Neuron (in vitro differentiated cells): ENCODE results near the gene CPNE9.

Experiments used
- H2AFZ ChIP-seq: one replicate; pipeline ENCODE4 v1.6.1; 2013; ENCODE audit warnings: low read depth, mild to moderate bottlenecking, inconsistent platforms, low read length, moderate library complexity
- H3K27me3 ChIP-seq: one replicate; pipeline ENCODE4 v1.6.1; 2013; ENCODE audit warnings: low read length; ENCODE audit not compliant: insufficient read depth
- H3K36me3 ChIP-seq: one replicate; pipeline ENCODE4 v1.6.1; 2013; ENCODE audit warnings: low read length; ENCODE audit not compliant: insufficient read depth
- H3K4me1 ChIP-seq: one replicate; pipeline ENCODE4 v1.6.1; 2013; ENCODE audit warnings: low read length; ENCODE audit not compliant: insufficient read depth
- H3K4me3 ChIP-seq: 2 replicates; pipeline ENCODE4 v1.5.1; 2013; ENCODE audit warnings: mild to moderate bottlenecking, low read length, moderate library complexity
- H3K9me3 ChIP-seq: one replicate; pipeline ENCODE4 v1.6.1; 2013; ENCODE audit warnings: low read length

Gene CPNE9

DNA sequence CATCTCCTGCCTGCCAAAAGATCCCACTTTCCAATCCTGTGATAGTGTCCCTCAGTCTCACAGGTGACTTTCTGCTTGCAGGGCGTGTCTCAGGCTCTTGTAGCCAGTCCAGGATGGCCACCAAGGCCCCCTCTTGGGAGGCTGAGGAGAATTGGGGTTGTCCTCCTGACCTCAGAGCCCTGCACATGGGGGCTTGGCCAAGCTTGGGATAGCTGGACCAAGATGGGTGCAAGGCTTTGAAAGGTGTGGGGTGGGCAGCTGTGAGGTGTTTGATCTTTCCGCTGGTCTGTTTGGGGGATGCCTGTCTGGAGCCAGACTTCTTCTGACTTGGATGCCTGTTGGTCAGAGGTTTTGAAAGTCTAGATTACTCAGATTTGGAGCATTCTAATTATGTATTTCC is 12.0 kb upstream of the CPNE9 start:
- H3K4me3 ChIP-seq = no peak overlapping the region
- no peaks in the 10 kb centered on the region for H3K4me1 ChIP-seq
- peaks cover 75% of the 10 kb centered on the region for H3K36me3 ChIP-seq
- no peak overlapping the region for H2AFZ ChIP-seq
- H3K9me3 ChIP-seq = no peaks in the 10 kb centered on the region
- H3K27me3 ChIP-seq = no peaks in the 10 kb centered on the region

GRCh38 chr3:9692416-9692815 is 11.2 kb upstream of the CPNE9 start:
- H3K9me3 ChIP-seq = no peaks in the 10 kb centered on the region
- H3K4me3 ChIP-seq = no peak overlapping the region
- H2AFZ ChIP-seq = no peak overlapping the region
- H3K36me3 ChIP-seq = peaks cover 74% of the 10 kb centered on the region
- H3K27me3 ChIP-seq = no peaks in the 10 kb centered on the region
- H3K4me1 ChIP-seq = no peaks in the 10 kb centered on the region

GRCh38 chr3:9695345-9695744 is 8.3 kb upstream of the CPNE9 start:
- H3K9me3 ChIP-seq = no peaks in the 10 kb centered on the region
- H3K36me3 ChIP-seq = peaks cover 53% of the 10 kb centered on the region
- no peak overlapping the region for H2AFZ ChIP-seq
- no peaks in the 10 kb centered on the region for H3K27me3 ChIP-seq
- H3K4me3 ChIP-seq = no peak overlapping the region
- H3K4me1 ChIP-seq = peaks cover 3% of the 10 kb centered on the region

GRCh38 chr3:9695746-9696145 is 7.9 kb upstream of the CPNE9 start:
- peaks cover 50% of the 10 kb centered on the region for H3K36me3 ChIP-seq

DNA sequence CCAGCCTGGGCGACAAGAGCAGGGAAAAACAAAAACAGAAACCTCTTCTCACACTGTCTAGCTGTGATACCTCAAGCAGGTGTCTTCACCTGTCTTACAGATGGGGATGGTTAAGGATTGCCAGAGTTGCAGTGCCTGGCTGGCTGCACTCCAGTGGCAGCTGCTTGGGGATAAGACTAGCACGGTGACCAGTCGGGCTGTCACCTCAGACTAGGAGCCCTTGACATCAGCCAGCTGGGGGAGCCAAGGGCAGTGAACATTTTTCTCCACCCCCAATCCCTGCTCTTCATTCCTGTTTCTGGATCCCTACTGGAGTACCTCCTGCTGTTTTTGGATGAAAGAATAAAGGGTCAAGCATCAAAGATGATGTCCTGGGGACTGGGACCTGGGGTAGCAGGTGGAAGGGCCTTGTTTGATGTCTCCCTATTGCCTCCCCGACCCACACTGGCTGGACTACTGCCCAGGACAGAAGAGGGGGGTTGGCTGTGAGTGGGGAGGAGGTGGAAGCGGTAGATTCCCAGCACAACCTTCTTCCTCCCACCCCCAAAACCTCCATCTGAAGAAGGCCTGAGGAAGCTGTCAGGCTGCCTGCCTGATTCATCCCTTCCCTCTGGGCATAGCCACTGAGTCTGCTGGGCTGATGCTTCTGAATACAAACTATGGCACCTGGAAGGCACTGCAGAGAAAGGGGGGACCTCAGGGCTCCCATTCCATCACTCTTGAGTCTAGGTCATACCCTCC is 7.0 kb upstream of the CPNE9 start:
- Histone ChIP-seq H3K36me3 (peaks cover 41% of the 10 kb centered on the region), H3K4me1 (peaks cover 3% of the 10 kb centered on the region), H3K4me3 (no peak overlapping the region), H3K9me3 (no peaks in the 10 kb centered on the region), H3K27me3 (no peaks in the 10 kb centered on the region), H2AFZ (no peak overlapping the region)

More at GRCh38 chr3:9695746-9696145, 7.9 kb upstream of the CPNE9 start:
- H2AFZ ChIP-seq = no peak overlapping the region
- H3K9me3 ChIP-seq = no peaks in the 10 kb centered on the region
- H3K27me3 ChIP-seq = no peaks in the 10 kb centered on the region
- H3K4me1 ChIP-seq = peaks cover 3% of the 10 kb centered on the region
- no peak overlapping the region for H3K4me3 ChIP-seq

GRCh38 chr3:9697892-9698291 is 5.7 kb upstream of the CPNE9 start:
- H3K4me3 ChIP-seq = no peak overlapping the region
- H3K36me3 ChIP-seq = peaks cover 34% of the 10 kb centered on the region
- no peaks in the 10 kb centered on the region for H3K27me3 ChIP-seq
- peaks cover 3% of the 10 kb centered on the region for H3K4me1 ChIP-seq
- H2AFZ ChIP-seq = no peak overlapping the region
- H3K9me3 ChIP-seq = no peaks in the 10 kb centered on the region

GRCh38 chr3:9698293-9698692 is 5.3 kb upstream of the CPNE9 start:
- no peaks in the 10 kb centered on the region for H3K27me3 ChIP-seq
- no peak overlapping the region for H2AFZ ChIP-seq
- H3K36me3 ChIP-seq = peaks cover 30% of the 10 kb centered on the region

DNA sequence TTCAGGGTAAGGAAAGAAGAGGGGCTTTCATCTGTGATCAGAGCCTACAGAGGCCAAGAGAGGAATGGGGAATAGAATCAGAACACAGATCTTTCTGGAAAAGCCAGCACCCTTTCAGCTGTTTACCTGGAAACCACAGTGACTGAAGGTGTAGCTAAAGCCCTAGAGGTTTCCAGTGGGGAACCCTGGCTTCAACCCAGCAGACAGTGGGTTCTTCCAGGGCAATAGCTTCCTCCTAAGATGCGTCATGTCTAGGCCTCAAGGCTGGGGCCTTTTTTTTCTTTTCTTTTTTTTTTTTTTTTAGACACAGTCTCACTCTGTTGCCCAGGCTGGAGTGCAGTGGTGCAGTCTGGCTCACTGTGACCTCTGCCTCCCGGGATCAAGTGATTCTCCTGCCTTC is 3.1 kb upstream of the CPNE9 start:
- Histone ChIP-seq H3K27me3 (peaks cover 7% of the 10 kb centered on the region), H3K4me3 (no peak overlapping the region), H3K36me3 (peaks cover 16% of the 10 kb centered on the region)

More at GRCh38 chr3:9698293-9698692, 5.3 kb upstream of the CPNE9 start:
- Histone ChIP-seq H3K4me1 (peaks cover 3% of the 10 kb centered on the region), H3K4me3 (no peak overlapping the region), H3K9me3 (no peaks in the 10 kb centered on the region)

GRCh38 chr3:9701006-9701405 is 2.6 kb upstream of the CPNE9 start:
- no peaks in the 10 kb centered on the region for H3K9me3 ChIP-seq
- peaks cover 14% of the 10 kb centered on the region for H3K4me1 ChIP-seq
- H3K36me3 ChIP-seq = peaks cover 16% of the 10 kb centered on the region
- peaks cover 7% of the 10 kb centered on the region for H3K27me3 ChIP-seq
- H2AFZ ChIP-seq = no peak overlapping the region
- no peak overlapping the region for H3K4me3 ChIP-seq

More for the DNA sequence above, 3.1 kb upstream of the CPNE9 start:
- Histone ChIP-seq H3K4me1 (peaks cover 14% of the 10 kb centered on the region), H2AFZ (no peak overlapping the region), H3K9me3 (no peaks in the 10 kb centered on the region)

DNA sequence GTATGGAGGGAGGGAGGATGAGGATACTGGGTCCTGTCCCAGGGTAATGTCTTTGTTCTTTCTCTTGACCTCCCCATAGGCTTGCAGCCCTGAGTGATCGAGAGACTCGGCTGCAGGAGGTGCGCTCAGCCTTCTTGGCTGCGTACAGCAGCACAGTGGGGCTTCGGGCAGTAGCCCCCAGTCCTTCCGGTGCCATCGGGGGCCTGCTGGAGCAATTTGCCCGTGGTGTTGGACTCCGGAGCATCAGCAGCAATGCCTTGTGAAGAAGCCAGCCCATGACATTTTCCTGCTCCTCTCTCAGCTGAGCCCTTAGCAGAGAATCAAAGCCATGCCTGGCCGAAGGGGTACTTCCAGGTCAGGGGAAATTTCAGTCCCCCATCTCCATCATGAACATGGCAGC is 1.9 kb upstream of the CPNE9 start:
- Histone ChIP-seq H2AFZ (no peak overlapping the region), H3K36me3 (peaks cover 16% of the 10 kb centered on the region), H3K4me1 (peaks cover 14% of the 10 kb centered on the region), H3K9me3 (no peaks in the 10 kb centered on the region), H3K4me3 (no peak overlapping the region), H3K27me3 (peaks cover 7% of the 10 kb centered on the region)

GRCh38 chr3:9703240-9703639 is 393 bp upstream of the CPNE9 start:
- peaks cover 8% of the 10 kb centered on the region for H3K36me3 ChIP-seq
- no peak overlapping the region for H3K4me3 ChIP-seq
- no peak overlapping the region for H2AFZ ChIP-seq
- H3K4me1 ChIP-seq = peaks cover 14% of the 10 kb centered on the region
- peaks cover 7% of the 10 kb centered on the region for H3K27me3 ChIP-seq
- no peaks in the 10 kb centered on the region for H3K9me3 ChIP-seq

DNA sequence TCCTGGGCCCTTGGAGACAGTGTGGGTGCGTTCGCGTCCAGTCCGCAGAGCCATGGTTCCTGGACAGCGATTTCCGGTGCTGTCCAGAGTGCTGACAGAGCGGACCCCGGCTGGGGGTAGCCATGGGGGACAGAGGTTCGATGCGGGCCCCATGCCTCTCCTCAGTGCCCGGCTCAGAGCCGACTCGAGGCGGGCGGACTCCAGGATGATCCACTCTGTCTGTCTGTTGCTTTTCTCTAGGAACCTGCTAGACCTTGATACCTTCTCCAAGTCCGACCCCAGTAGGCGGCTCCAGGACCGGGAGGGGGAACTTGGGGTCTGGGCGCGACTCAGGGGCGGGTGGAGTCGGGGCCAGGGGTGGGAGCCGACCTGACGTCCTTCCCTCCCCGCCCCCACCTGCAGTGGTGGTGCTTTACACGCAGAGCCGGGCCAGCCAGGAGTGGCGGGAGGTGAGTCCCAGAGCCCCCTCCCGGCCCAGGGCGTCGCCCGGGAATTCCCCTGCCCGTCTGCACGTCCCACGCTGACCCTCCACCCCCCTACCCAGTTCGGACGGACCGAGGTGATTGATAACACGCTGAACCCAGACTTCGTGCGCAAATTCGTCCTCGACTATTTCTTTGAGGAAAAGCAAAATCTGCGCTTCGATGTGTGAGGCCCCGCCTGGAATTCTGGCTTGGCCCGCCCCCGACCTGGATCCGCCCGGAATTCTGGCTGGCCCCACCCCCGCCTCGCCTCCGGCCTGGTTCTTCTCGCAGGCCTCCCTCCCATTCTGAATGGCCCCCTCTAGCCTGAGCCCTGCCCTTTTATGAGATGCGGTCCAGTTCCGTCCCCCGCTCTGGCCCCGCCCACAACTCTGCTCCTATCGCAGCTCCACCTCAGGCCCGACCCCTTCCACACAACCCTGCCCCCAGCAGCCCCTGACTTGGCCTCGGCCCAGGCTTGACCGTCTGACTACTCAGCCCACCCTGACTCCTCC is 1.0 kb downstream of the CPNE9 start:
- H3K27me3 ChIP-seq = peaks cover 7% of the 10 kb centered on the region
- no peaks in the 10 kb centered on the region for H3K9me3 ChIP-seq
- peaks cover 11% of the 10 kb centered on the region for H3K4me1 ChIP-seq
- peaks cover 8% of the 10 kb centered on the region for H3K36me3 ChIP-seq
- peak overlapping the region; percentile 36 for H3K4me3 ChIP-seq
- H2AFZ ChIP-seq = peak overlapping the region; percentile 85

GRCh38 chr3:9710174-9710739 is 6.6 kb downstream of the CPNE9 start:
- H3K27me3 ChIP-seq = no peaks in the 10 kb centered on the region
- no peaks in the 10 kb centered on the region for H3K9me3 ChIP-seq
- no peaks in the 10 kb centered on the region for H3K36me3 ChIP-seq
- no peaks in the 10 kb centered on the region for H3K4me1 ChIP-seq
- H3K4me3 ChIP-seq = no peak overlapping the region
- H2AFZ ChIP-seq = no peak overlapping the region
